Endothelial cell of umbilical vein (primary cell): Measurements from ENCODE around the gene TTLL7. TPM values are rescaled to one million over a fixed set of nuclear protein-coding genes. Genes with fewer than 3 reads are reported as not detected.

Experiments
- BruUV-seq: library from RNA; stranded (reverse); fragments of 400-500 nt; replicated peaks from 2 replicates; lab custom pipeline; 2021; lab: Mats Ljungman, UMichigan
- CTCF ChIA-PET: fragments of 300-600, 350-600 bp; sonication (Branson Sonifier 250); formaldehyde crosslinking; loops from one replicate; lab custom pipeline; 2021; ENCODE audit warnings: antibody characterized with exemption, inconsistent platforms; lab: Charles Lee
- POLR2A ChIA-PET: fragments of 300-600, 350-600 bp; sonication (Branson Sonifier 250); formaldehyde crosslinking; loops from one replicate; lab custom pipeline; 2021; ENCODE audit warnings: antibody characterized with exemption, inconsistent platforms; lab: Charles Lee
- DNase-seq: peaks from one replicate; pipeline ENCODE4 v3.0.0-alpha.2; 2011; ENCODE audit warnings: low read depth, low spot score
- FAIRE-seq: peaks from 2 replicates; lab custom pipeline; 2011; peaks lifted over from hg19 to GRCh38; lab: Jason Lieb, UNC
- H2AFZ ChIP-seq: 2 replicates; pipeline ENCODE4 v1.6.0; 2012; ENCODE audit warnings: low read depth, low read length, control low read depth, inconsistent platforms
- H3K27ac ChIP-seq: 2 replicates; pipeline ENCODE4 v1.5.1; 2011; ENCODE audit warnings: low read depth, mild to moderate bottlenecking, control low read depth, low read length, moderate library complexity; ENCODE audit not compliant: insufficient read depth
- H3K27me3 ChIP-seq, 2 experiments: 2 replicates each; pipeline versions ENCODE4 v1.6.0 to v1.6.1; 2011; ENCODE audit warnings: low read length in 2 of 2, mixed read lengths in 1 of 2; ENCODE audit not compliant: control insufficient read depth in 2 of 2, insufficient read depth in 2 of 2
- H3K36me3 ChIP-seq, 2 experiments: 2 replicates in 1 of 2; 3 replicates in 1 of 2; pipeline ENCODE4 v1.5.1; 2011; ENCODE audit warnings: low read length in 2 of 2, mild to moderate bottlenecking in 1 of 2, moderate library complexity in 1 of 2; ENCODE audit not compliant: control insufficient read depth in 2 of 2, insufficient read depth in 2 of 2; ENCODE audit errors: extremely low read depth in 1 of 2
- H3K4me1 ChIP-seq: 3 replicates; pipeline ENCODE4 v1.5.1; 2011; ENCODE audit warnings: mild to moderate bottlenecking, low read length; ENCODE audit not compliant: control insufficient read depth, insufficient read depth; ENCODE audit errors: extremely low read depth
- H3K4me2 ChIP-seq: 2 replicates; pipeline ENCODE4 v1.6.1; 2011; ENCODE audit warnings: low read length, control low read depth, mixed read lengths; ENCODE audit not compliant: insufficient read depth
- H3K4me3 ChIP-seq, 3 experiments: fragments of 200-600 bp in 1 of 3; sonication (generic), shearing (Covaris generic) in 1 of 3; replicated peaks in 1 of 3; 2 replicates each; pipeline ENCODE4 v1.5.1; 2011 to 2016; ENCODE audit warnings: control low read depth in 3 of 3, low read length in 3 of 3, mild to moderate bottlenecking in 2 of 3, inconsistent platforms in 1 of 3, low read depth in 1 of 3, moderate library complexity in 1 of 3; ENCODE audit not compliant: insufficient read depth in 1 of 3
- H3K79me2 ChIP-seq: 2 replicates; pipeline ENCODE4 v1.6.0; 2012; ENCODE audit warnings: low read length, inconsistent platforms; ENCODE audit not compliant: control insufficient read depth, insufficient read depth
- H3K9ac ChIP-seq: replicated peaks from 2 replicates; pipeline ENCODE3; 2011; ENCODE audit warnings: low read length, control low read depth; ENCODE audit not compliant: insufficient read depth; ENCODE audit errors: extremely low read depth
- H3K9me1 ChIP-seq: replicated peaks from 3 replicates; pipeline ENCODE4 v1.6.0; 2011; ENCODE audit warnings: mild to moderate bottlenecking, low read length; ENCODE audit not compliant: control insufficient read depth, insufficient read depth; ENCODE audit errors: extremely low read depth
- H3K9me3 ChIP-seq: replicated peaks from 2 replicates; pipeline ENCODE4 v1.5.1; 2012; ENCODE audit warnings: low read length, inconsistent platforms; ENCODE audit not compliant: control insufficient read depth, insufficient read depth
- H4K20me1 ChIP-seq: replicated peaks from 2 replicates; pipeline ENCODE3; 2011; ENCODE audit warnings: mild to moderate bottlenecking, low read length; ENCODE audit not compliant: control insufficient read depth, insufficient read depth; ENCODE audit errors: extremely low read depth
- EZH2 ChIP-seq: IDR thresholded peaks from 2 replicates; pipeline ENCODE4 v1.6.1; 2012; ENCODE audit warnings: borderline replicate concordance, low read depth, mild to moderate bottlenecking, moderate library complexity, low read length, inconsistent platforms; ENCODE audit not compliant: severe bottlenecking
- FOS ChIP-seq: IDR thresholded peaks from 2 replicates; pipeline ENCODE4 v1.6.1; 2011; ENCODE audit warnings: mild to moderate bottlenecking, low read length, moderate library complexity, borderline replicate concordance; ENCODE audit not compliant: insufficient read depth
- GATA2 ChIP-seq: IDR thresholded peaks from 2 replicates; pipeline ENCODE4 v1.7.0; 2011; ENCODE audit warnings: low read depth, mild to moderate bottlenecking, moderate library complexity, mixed read lengths, low read length; ENCODE audit not compliant: insufficient read length, insufficient read depth
- JUN ChIP-seq: IDR thresholded peaks from 2 replicates; pipeline ENCODE4 v1.6.1; 2011; ENCODE audit warnings: borderline replicate concordance, low read depth; ENCODE audit not compliant: insufficient read length, insufficient read depth
- MAX ChIP-seq: IDR thresholded peaks from 2 replicates; pipeline ENCODE4 v1.6.1; 2011; ENCODE audit not compliant: insufficient read depth, insufficient read length
- MYC ChIP-seq: IDR thresholded peaks from one replicate; pipeline ENCODE4 v1.6.1; 2011; ENCODE audit warnings: mild to moderate bottlenecking, low read depth, low read length
- POLR2A ChIP-seq: IDR thresholded peaks from 2 replicates; pipeline ENCODE4 v1.6.1; 2012; ENCODE audit warnings: low read depth, mild to moderate bottlenecking, control low read depth, low read length
- POLR2AphosphoS5 ChIP-seq: IDR thresholded peaks from 2 replicates; pipeline ENCODE4 v1.6.1; 2012; ENCODE audit warnings: low read depth, mild to moderate bottlenecking, control low read depth, low read length, moderate library complexity; ENCODE audit not compliant: insufficient read depth
- dilution Hi-C: fragments of 300-500 bp; cut with MboI; formaldehyde crosslinking; loops from one replicate; pipeline ENCODE4 v1.15.0; 2019; ENCODE audit warnings: low sequenced_read_pairs; ENCODE audit not compliant: extremely low pct_ligation_motif_present
- intact Hi-C: fragments of 100-400 bp; cut with micrococcal nuclease; formaldehyde crosslinking; loops from one replicate; pipeline ENCODE4 v1.10.0; 2022
- polyA plus RNA-seq, 4 experiments: library from polyadenylated mRNA; depleted of rRNA in 3 of 4; stranded (reverse) in 3 of 4; unstranded in 1 of 4; fragments of >200 nt; gene quantifications; 2 replicates each; pipeline versions ENCODE4 v1.2.1 to v1.2.3, GENCODE V29; 2011 to 2012; ENCODE audit warnings: missing spikeins in 1 of 4
- total RNA-seq: library from RNA; stranded (reverse); gene quantifications from 2 replicates; pipeline ENCODE4 v1.2.3, GENCODE V29; 2021
- TF ChIP-seq, protein P1 (sequence below), 2 donors: IDR thresholded peaks; 1 replicate in 1 of 2; 2 replicates in 1 of 2; pipeline ENCODE4 v1.5.1; 2011; ENCODE audit warnings: low read length in 2 of 2, mild to moderate bottlenecking in 2 of 2, moderate library complexity in 2 of 2, control low read depth in 1 of 2, inconsistent platforms in 1 of 2, low read depth in 1 of 2; ENCODE audit not compliant: insufficient read depth in 1 of 2; ENCODE audit errors: extremely low read depth in 1 of 2

The TTLL7 gene
- total and polyA plus RNA-seq, 2 donors (not counting 3 experiments of a cell fraction or from before 2014, with no cell fraction given), result 2.1 to 11.7 TPM

GRCh38 chr1:83846138-83846537 lies 152.8 kb downstream of the TTLL7 start:
- ChIA-PET POLR2A (no interaction called here), CTCF (interaction anchor here (1.9 kb wide), 1 partner anchor 15 kb away, joined by 5 read pairs; no protein-coding TSS in a partner anchor)
- Histone ChIP-seq H2AFZ (no peak overlapping the region), H3K27me3 (peaks cover 0 to 2% of the 10 kb centered on the region in 2 experiments), H3K9ac (no peak overlapping the region), H3K79me2 (no peaks in the 10 kb centered on the region), H3K4me2 (no peak overlapping the region), H3K36me3 (no peaks in the 10 kb centered on the region), H3K9me3 (no peaks in the 10 kb centered on the region), H4K20me1 (no peaks in the 10 kb centered on the region), H3K27ac (no peak overlapping the region), H3K4me3 (no peak overlapping the region), H3K9me1 (no peaks in the 10 kb centered on the region), H3K4me1 (no peaks in the 10 kb centered on the region)
- no TSS peak for BruUV-seq
- no peak for TF ChIP-seq EZH2
- no peak for TF ChIP-seq GATA2
- TF ChIP-seq POLR2AphosphoS5, result no peak
- TF ChIP-seq MYC, result no peak
- TF ChIP-seq FOS, result no peak
- TF ChIP-seq POLR2A, result no peak
- no peak for TF ChIP-seq JUN
- TF ChIP-seq, protein P1, sequence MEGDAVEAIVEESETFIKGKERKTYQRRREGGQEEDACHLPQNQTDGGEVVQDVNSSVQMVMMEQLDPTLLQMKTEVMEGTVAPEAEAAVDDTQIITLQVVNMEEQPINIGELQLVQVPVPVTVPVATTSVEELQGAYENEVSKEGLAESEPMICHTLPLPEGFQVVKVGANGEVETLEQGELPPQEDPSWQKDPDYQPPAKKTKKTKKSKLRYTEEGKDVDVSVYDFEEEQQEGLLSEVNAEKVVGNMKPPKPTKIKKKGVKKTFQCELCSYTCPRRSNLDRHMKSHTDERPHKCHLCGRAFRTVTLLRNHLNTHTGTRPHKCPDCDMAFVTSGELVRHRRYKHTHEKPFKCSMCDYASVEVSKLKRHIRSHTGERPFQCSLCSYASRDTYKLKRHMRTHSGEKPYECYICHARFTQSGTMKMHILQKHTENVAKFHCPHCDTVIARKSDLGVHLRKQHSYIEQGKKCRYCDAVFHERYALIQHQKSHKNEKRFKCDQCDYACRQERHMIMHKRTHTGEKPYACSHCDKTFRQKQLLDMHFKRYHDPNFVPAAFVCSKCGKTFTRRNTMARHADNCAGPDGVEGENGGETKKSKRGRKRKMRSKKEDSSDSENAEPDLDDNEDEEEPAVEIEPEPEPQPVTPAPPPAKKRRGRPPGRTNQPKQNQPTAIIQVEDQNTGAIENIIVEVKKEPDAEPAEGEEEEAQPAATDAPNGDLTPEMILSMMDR (IDR thresholded peaks at IDR 0.05; ENCODE audit: extremely low read depth in 1 of 2, insufficient read depth in 1 of 2, low read depth in 1 of 2, low read length in 2 of 2), result no peak
- no peak for TF ChIP-seq MAX
- DNase-seq, result no peak
- FAIRE-seq, result no peak
- dilution Hi-C loops (no loop called here), intact Hi-C loops (no loop called here)
